ENCODE results near the gene POLR2I.
"Not testable (repeated sequence)": the region's sequence is repeated elsewhere in the genome, so short reads cannot be mapped to it uniquely, and the experiment has no call there.

The POLR2I gene

GRCh38 chr19:36131221-36131620, 16.5 kb upstream of the POLR2I start:
- not testable (repeated sequence) for DNase-seq

- no peak for DNase-seq
These were observed 13.7 kb upstream of the POLR2I start for GRCh38 chr19:36128392-36128736.

- DNase-seq: no peak
These were observed 10.9 kb upstream of the POLR2I start for GRCh38 chr19:36125557-36125956.

DNA sequence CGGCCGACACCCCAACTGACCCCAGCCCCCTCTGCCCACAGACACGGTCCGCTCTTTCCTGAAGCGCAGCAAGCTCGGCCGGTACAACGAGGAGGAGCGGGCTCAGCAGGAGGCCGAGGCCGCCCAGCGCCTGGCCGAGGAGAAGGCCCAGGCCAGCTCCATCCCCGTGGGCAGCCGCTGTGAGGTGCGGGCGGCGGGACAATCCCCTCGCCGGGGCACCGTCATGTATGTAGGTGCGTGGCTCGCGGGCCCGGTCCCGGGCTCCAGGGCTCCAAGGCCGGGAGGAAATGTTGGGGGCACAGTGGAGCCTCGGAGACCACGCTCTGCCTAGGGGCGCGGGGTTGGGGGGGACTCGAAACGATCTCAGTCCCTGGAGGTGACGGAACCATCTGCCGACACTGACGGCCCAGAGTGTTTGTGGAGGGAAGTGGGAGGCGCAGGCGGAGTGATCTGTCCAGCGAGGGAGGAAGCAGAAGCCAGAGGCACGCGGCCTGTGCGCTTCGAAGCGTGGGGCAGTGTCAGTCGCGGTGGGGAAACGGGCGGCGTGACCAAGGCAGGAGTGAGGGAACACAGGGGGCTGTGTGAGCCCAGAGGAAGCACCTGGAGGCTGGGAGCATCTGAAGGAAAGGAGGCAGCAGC, 6.9 kb upstream of the POLR2I start:
- no peak for DNase-seq

DNA sequence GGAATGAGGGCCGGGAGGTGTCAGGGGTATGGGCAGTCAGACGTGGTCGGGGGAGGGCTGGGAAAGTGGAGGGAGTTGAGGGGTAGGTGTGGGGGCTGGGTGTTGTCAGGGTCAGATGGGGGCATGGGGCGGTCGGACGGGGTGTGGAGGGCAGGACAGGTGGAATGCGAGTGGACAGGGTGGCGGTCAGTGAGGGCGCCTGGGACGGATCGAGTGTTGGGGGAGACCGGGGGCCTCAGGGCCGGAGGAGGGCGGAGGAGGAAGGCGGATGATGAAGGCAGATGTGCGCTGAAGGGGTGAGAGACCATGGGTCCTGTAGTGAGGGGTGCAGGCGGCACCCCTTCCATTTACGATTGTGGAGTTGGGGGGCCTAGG, 6.3 kb upstream of the POLR2I start:
- no peak for DNase-seq

- DNase-seq: no peak
These were observed 5.7 kb upstream of the POLR2I start for GRCh38 chr19:36120092-36120983.

DNA sequence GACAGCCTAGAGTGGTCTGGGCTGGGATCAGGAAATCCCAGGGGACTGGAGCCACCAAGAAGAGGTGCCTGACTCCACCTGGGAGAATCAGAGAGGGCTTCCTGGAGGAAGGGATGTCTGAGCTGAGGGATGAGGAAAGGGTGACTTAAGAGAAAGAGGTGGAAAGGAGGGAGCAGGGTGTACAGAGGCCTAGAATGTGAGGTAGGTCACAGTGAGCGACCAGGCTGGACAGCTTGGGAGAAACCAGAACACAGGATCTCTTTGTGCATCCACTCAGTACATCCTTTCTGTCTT, 1.6 kb upstream of the POLR2I start:
- no peak for DNase-seq

GRCh38 chr19:36115453-36116343, 1.0 kb upstream of the POLR2I start, which contains the start of gene TBCB:
Gene TBCB, plus strand, starts transcription at chr19:36115468. Its CDS starts 93 bp downstream, at chr19:36115561.
- DNase-seq: no peak

GRCh38 chr19:36113894-36114720, 568 bp downstream of the POLR2I start:
- peak; percentile 62 for DNase-seq

GRCh38 chr19:36113425-36113824, 1.2 kb downstream of the POLR2I start:
- no peak for DNase-seq

DNA sequence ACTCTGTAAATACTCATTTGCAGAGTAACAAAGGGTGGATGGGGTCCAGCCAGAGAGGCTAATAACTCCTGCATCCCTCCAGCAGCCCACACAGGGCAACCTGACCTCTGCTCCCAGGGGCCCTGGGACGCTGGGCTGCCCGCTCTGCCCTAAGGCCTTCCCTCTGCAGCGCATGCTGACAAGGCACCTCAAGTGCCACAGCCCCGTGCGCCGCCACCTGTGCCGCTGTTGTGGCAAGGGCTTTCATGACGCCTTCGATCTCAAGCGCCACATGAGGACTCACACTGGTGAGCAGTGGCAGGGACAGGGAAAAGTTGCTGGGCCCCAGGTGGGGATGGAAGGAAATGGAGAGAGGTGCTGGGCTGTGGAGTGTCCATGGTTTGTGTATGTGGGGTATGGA, 2.0 kb downstream of the POLR2I start:
- DNase-seq: no peak

DNA sequence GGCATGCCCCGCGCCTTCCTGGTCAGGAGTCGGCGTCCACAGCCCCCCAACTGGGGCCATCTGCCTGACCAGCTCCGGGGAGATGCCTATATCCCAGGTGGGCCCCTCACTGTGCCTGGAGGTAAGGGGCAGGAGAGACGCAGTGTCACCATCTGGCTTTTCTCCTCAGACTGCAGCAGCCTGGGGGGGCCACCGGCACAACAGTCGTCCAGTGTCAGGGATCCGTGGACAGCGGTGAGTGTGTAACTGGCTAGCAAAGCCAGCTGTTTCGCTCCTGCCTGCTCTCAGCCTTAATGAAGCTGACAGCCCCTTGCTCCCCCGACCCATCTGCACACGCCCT, 3.5 kb downstream of the POLR2I start:
- no peak for DNase-seq

- no peak for DNase-seq
These were observed 4.0 kb downstream of the POLR2I start, which contains the start of gene OVOL3 for GRCh38 chr19:36110487-36111199. Gene OVOL3, plus strand, starts transcription at chr19:36111143. Its CDS starts 60 bp downstream, at chr19:36111203.

GRCh38 chr19:36108684-36109083, 6.0 kb downstream of the POLR2I start:
- no peak for DNase-seq

- no peak for DNase-seq
These were observed 7.7 kb downstream of the POLR2I start for GRCh38 chr19:36106991-36107390.

DNA sequence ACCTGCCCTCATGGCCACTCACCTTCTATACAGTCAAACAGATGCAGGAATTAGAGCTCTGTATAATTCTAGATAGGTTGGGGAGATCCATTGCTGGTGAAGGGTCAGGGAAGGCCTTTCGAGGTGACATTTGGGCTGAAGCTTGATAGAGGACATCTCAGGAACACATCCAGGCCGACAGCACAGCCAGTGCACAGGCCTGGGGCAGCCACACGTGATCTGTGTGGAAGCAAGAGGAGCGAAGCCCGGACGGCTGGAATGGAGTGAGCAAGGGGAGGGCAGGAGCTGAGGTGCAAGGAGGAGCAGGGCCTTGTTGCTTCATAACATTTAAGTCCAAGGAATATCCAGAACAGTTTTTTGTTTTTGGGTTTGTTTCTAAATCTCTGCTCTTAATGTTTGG, 8.2 kb downstream of the POLR2I start:
- no peak for DNase-seq

DNA sequence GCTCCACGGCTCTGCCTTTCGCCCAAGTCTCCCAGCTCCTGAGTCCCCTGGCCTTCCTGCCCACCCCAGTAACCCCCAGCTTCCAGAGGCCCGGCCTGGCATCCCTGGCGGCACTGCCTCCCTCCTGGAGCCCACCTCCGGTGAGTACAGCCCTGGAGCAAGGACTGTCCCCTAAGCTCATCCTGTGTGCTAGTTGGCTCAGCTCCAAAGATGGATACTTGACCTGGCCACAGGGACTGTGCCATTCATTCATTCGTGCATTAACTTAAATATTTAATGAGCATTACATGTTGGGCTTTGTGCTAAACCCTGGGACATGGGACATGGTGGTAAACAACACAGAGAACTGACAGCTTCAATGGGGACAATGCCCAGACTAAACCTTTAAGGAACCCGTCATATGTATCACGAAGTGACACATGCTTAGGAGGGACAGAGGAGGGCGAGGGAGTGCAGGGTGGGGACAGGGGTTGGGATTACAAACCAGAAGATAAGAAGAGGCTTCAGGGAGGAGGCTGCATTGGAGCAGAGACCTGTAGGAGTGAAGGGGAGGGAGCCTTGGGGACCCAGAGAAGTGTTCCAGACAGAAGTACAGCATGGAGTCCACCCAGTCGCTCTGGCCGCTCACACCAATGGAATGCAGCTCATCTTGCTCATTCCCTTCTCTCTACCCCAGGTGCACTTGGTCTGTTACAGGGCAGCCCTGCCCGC, 10.7 kb downstream of the POLR2I start:
- DNase-seq: no peak

DNA sequence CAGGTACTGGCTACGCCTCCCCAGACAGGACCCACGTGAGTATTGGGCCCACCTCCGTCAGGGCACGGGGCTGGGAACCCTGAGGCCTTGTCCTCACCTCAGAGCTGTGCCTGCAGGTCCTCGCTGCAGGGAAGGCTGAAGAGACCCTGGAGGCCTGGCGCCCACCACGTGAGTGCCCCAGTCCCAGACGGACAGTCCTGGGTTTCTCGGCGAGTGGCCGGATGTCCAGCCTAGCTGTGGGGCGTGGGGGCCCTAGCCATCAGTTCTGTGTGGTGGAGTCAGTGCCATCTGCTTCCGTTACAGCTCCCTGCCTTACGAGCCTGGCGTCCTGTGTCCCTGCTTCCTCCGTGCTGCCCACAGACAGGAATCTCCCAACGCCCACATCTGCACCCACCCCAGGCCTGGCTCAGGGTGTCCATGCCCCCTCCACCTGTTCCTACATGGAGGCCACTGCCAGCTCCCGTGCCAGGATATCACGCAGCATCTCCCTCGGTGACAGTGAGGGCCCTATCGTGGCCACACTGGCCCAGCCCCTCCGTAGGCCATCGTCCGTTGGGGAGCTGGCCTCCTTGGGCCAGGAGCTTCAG, 11.5 kb downstream of the POLR2I start:
- DNase-seq: no peak

- DNase-seq: no peak
These were observed 12.9 kb downstream of the POLR2I start for GRCh38 chr19:36101550-36102327.

DNA sequence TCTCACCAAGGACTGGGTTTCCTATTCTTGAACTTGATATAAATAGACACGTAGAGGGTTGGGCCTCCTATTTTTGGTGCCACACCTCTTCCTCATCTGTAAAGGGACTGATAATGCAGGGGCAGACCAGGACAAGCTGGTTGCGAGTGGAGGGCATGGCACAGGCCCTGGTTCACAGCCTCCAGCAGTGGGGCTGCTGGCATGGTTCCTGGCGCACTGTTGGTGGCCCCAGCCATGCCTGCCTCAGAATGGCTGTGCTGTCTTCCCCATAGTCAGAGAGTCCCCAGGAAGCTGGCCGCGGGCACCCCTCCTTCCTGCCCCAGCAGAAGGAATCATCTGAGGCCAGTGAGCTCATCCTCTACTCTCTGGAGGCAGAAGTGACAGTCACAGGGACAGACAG, 14.2 kb downstream of the POLR2I start:
- DNase-seq: peak; percentile 17
